Activated CD8-positive, alpha-beta T cell treated with anti-CD3 and anti-CD28 coated beads, Interleukin-2, amount 10 ng/mL, durations not matched to agents 7 days and 5 days (primary cell): ENCODE results near the gene UVRAG. TPM values are rescaled to one million over a fixed set of nuclear protein-coding genes. Genes with fewer than 3 reads are reported as not detected.
"Not testable (repeated sequence)": the region's sequence is repeated elsewhere in the genome, so short reads cannot be mapped to it uniquely, and the experiment has no call there.

Experiments used
- ATAC-seq: fragments of 150-1000 bp; cut with Tn5 transposase; one replicate; pipeline ENCODE4 v1.10.0; 2021; ENCODE audit warnings: moderate library complexity
- CTCF ChIA-PET: fragments of 350-600 bp; sonication (Branson Sonifier 250); formaldehyde crosslinking; loops from one replicate; lab custom pipeline; 2021; ENCODE audit warnings: antibody characterized with exemption; lab: Charles Lee
- POLR2A ChIA-PET: fragments of 350-600 bp; sonication (Branson Sonifier 250); formaldehyde crosslinking; loops from one replicate; lab custom pipeline; 2021; ENCODE audit warnings: antibody characterized with exemption; lab: Charles Lee
- DNase-seq: peaks from one replicate; pipeline ENCODE4 v3.0.0-alpha.2; 2020
- H3K27ac Mint-ChIP-seq: one replicate; pipeline ENCODE4 v1.8.0; 2021; ENCODE audit warnings: mild to moderate bottlenecking, mixed read lengths
- H3K27me3 Mint-ChIP-seq: one replicate; pipeline ENCODE4 v1.8.0; 2021; ENCODE audit warnings: low read depth, mixed read lengths
- H3K36me3 Mint-ChIP-seq: one replicate; pipeline ENCODE4 v1.8.0; 2021; ENCODE audit warnings: low read depth, mixed read lengths
- H3K4me1 Mint-ChIP-seq: one replicate; pipeline ENCODE4 v1.8.0; 2021; ENCODE audit warnings: low read depth, mixed read lengths
- H3K4me3 Mint-ChIP-seq: one replicate; pipeline ENCODE4 v1.8.0; 2021; ENCODE audit warnings: mild to moderate bottlenecking, mixed read lengths
- H3K9me3 Mint-ChIP-seq: one replicate; pipeline ENCODE4 v1.8.0; 2022; ENCODE audit warnings: mixed read lengths; ENCODE audit not compliant: insufficient read depth
- total RNA-seq, 2 experiments: library from RNA; stranded (reverse); gene quantifications; one replicate each; pipeline ENCODE4 v1.2.3, GENCODE V29; 2021

Gene UVRAG
- total RNA-seq, 2 experiments from 2014 or later: 19.8 to 21.1 TPM

- Mint-ChIP-seq H3K27ac (no peak overlapping the region), H3K4me3 (no peak overlapping the region), H3K9me3 (no peaks in the 10 kb centered on the region), H3K27me3 (no peaks in the 10 kb centered on the region), H3K4me1 (peaks cover 8% of the 10 kb centered on the region), H3K36me3 (peaks cover 11% of the 10 kb centered on the region)
- ATAC-seq (no peak), DNase-seq (no peak)
- ChIA-PET CTCF (interaction anchor here (1.3 to 2.1 kb wide), 3 partner anchors 12 to 49 kb away, joined by 3 to 7 read pairs (median 5); no protein-coding TSS in a partner anchor), POLR2A (no interaction called here)
Observed at GRCh38 chr11:75852406-75853017, 37.5 kb downstream of the UVRAG start.

GRCh38 chr11:75853563-75853962, 38.6 kb downstream of the UVRAG start:
- H3K27me3 Mint-ChIP-seq, H3K4me3 Mint-ChIP-seq, DNase-seq, H3K4me1 Mint-ChIP-seq, ATAC-seq, POLR2A ChIA-PET, H3K9me3 Mint-ChIP-seq, H3K27ac Mint-ChIP-seq: not testable (repeated sequence)
- peaks cover 12% of the 10 kb centered on the region for H3K36me3 Mint-ChIP-seq
- CTCF ChIA-PET: interaction anchor here (1.1 kb wide), 1 partner anchor 42 kb away, joined by 3 read pairs; no protein-coding TSS in a partner anchor

GRCh38 chr11:75853971-75854370, 39.0 kb downstream of the UVRAG start:
- Mint-ChIP-seq H3K27me3 (no peaks in the 10 kb centered on the region), H3K36me3 (peaks cover 12% of the 10 kb centered on the region), H3K27ac (no peak overlapping the region), H3K4me1 (peaks cover 8% of the 10 kb centered on the region), H3K9me3 (no peaks in the 10 kb centered on the region), H3K4me3 (no peak overlapping the region)
- ChIA-PET POLR2A (no interaction called here), CTCF (interaction anchor here (1.1 kb wide), 1 partner anchor 42 kb away, joined by 3 read pairs; no protein-coding TSS in a partner anchor)
- DNase-seq: no peak
- no peak for ATAC-seq

GRCh38 chr11:75855206-75855605, 40.2 kb downstream of the UVRAG start:
- ChIA-PET POLR2A (no interaction called here), CTCF (interaction anchor here (0.7 kb wide), 1 partner anchor 52 kb away, joined by 4 read pairs; no protein-coding TSS in a partner anchor)
- no peaks in the 10 kb centered on the region for H3K9me3 Mint-ChIP-seq
- peaks cover 6% of the 10 kb centered on the region for H3K4me1 Mint-ChIP-seq
- no peak overlapping the region for H3K27ac Mint-ChIP-seq
- no peak for ATAC-seq
- DNase-seq: no peak
- no peak overlapping the region for H3K4me3 Mint-ChIP-seq
- H3K27me3 Mint-ChIP-seq: no peaks in the 10 kb centered on the region
- peaks cover 12% of the 10 kb centered on the region for H3K36me3 Mint-ChIP-seq

GRCh38 chr11:75856912-75857311, 41.9 kb downstream of the UVRAG start:
- Mint-ChIP-seq H3K4me1 (no peaks in the 10 kb centered on the region), H3K36me3 (peaks cover 12% of the 10 kb centered on the region), H3K4me3 (no peak overlapping the region), H3K27ac (no peak overlapping the region), H3K9me3 (no peaks in the 10 kb centered on the region), H3K27me3 (no peaks in the 10 kb centered on the region)
- ChIA-PET POLR2A (no interaction called here), CTCF (interaction anchor here (2.5 kb wide), 1 partner anchor 11 kb away, joined by 11 read pairs; no protein-coding TSS in a partner anchor)
- ATAC-seq (no peak), DNase-seq (no peak)

GRCh38 chr11:75858042-75858441, 43.0 kb downstream of the UVRAG start:
- POLR2A ChIA-PET: no interaction called here
- H3K27ac Mint-ChIP-seq: no peak overlapping the region
- no peaks in the 10 kb centered on the region for H3K4me1 Mint-ChIP-seq
- DNase-seq (no peak), ATAC-seq (no peak)
- H3K36me3 Mint-ChIP-seq: peaks cover 7% of the 10 kb centered on the region
- no peaks in the 10 kb centered on the region for H3K27me3 Mint-ChIP-seq
- CTCF ChIA-PET: interaction anchor here (2.5 kb wide), 1 partner anchor 10 kb away, joined by 11 read pairs; no protein-coding TSS in a partner anchor
- no peaks in the 10 kb centered on the region for H3K9me3 Mint-ChIP-seq
- H3K4me3 Mint-ChIP-seq: no peak overlapping the region

- peaks cover 7% of the 10 kb centered on the region for H3K36me3 Mint-ChIP-seq
- no peak overlapping the region for H3K4me3 Mint-ChIP-seq
- H3K9me3 Mint-ChIP-seq: no peaks in the 10 kb centered on the region
- H3K27ac Mint-ChIP-seq: no peak overlapping the region
- ChIA-PET CTCF (no interaction called here), POLR2A (no interaction called here)
- H3K27me3 Mint-ChIP-seq: no peaks in the 10 kb centered on the region
- ATAC-seq (no peak), DNase-seq (no peak)
- no peaks in the 10 kb centered on the region for H3K4me1 Mint-ChIP-seq
Observed at GRCh38 chr11:75858613-75859012, 43.6 kb downstream of the UVRAG start.

GRCh38 chr11:75859614-75860013, 44.6 kb downstream of the UVRAG start:
- ChIA-PET POLR2A (no interaction called here), CTCF (interaction anchor here (0.9 to 1.0 kb wide), 2 partner anchors 9 to 57 kb away, joined by 3 to 4 read pairs; no protein-coding TSS in a partner anchor)
- DNase-seq (no peak), ATAC-seq (no peak)
- Mint-ChIP-seq H3K27ac (no peak overlapping the region), H3K9me3 (no peaks in the 10 kb centered on the region), H3K4me1 (no peaks in the 10 kb centered on the region), H3K27me3 (no peaks in the 10 kb centered on the region), H3K36me3 (peaks cover 7% of the 10 kb centered on the region), H3K4me3 (no peak overlapping the region)

GRCh38 chr11:75862437-75862836, 47.4 kb downstream of the UVRAG start:
- ATAC-seq: no peak
- H3K4me1 Mint-ChIP-seq: no peaks in the 10 kb centered on the region
- CTCF ChIA-PET: interaction anchor here (4.5 kb wide), 1 partner anchor 60 kb away, joined by 28 read pairs; no protein-coding TSS in a partner anchor
- H3K36me3 Mint-ChIP-seq: peaks cover 4% of the 10 kb centered on the region
- POLR2A ChIA-PET: interaction anchor here (1.1 kb wide), 1 partner anchor 16 kb away, joined by 4 read pairs; no protein-coding TSS in a partner anchor
- H3K27ac Mint-ChIP-seq: no peak overlapping the region
- H3K9me3 Mint-ChIP-seq: no peaks in the 10 kb centered on the region
- no peaks in the 10 kb centered on the region for H3K27me3 Mint-ChIP-seq
- no peak overlapping the region for H3K4me3 Mint-ChIP-seq
- DNase-seq: no peak

- peak; percentile 51 for ATAC-seq
- ChIA-PET CTCF (interaction anchor here (0.6 to 5.3 kb wide), 20 partner anchors 11 to 162 kb away, joined by 3 to 97 read pairs (median 5); partner anchors contain the start of gene UVRAG), POLR2A (no interaction called here)
- Mint-ChIP-seq H3K27me3 (no peaks in the 10 kb centered on the region), H3K27ac (no peak overlapping the region), H3K36me3 (peaks cover 2% of the 10 kb centered on the region), H3K9me3 (no peaks in the 10 kb centered on the region), H3K4me1 (peaks cover 4% of the 10 kb centered on the region), H3K4me3 (no peak overlapping the region)
- DNase-seq: peak; percentile 65
Observed at GRCh38 chr11:75867778-75868374, 52.9 kb downstream of the UVRAG start.

GRCh38 chr11:75868990-75869389, 54.0 kb downstream of the UVRAG start:
- DNase-seq: no peak
- peaks cover 2% of the 10 kb centered on the region for H3K36me3 Mint-ChIP-seq
- ChIA-PET CTCF (interaction anchor here (0.6 to 5.3 kb wide), 16 partner anchors 9 to 340 kb away, joined by 3 to 97 read pairs (median 4); partner anchors contain the start of gene UVRAG), POLR2A (no interaction called here)
- ATAC-seq: no peak
- no peak overlapping the region for H3K4me3 Mint-ChIP-seq
- H3K9me3 Mint-ChIP-seq: no peaks in the 10 kb centered on the region
- H3K4me1 Mint-ChIP-seq: peaks cover 12% of the 10 kb centered on the region
- no peak overlapping the region for H3K27ac Mint-ChIP-seq
- H3K27me3 Mint-ChIP-seq: no peaks in the 10 kb centered on the region
